Gastrocnemius medialis (tissue), 4 donors: ENCODE data around the gene RNASE4.

Source experiments
- POLR2A ChIP-seq, 2 donors: fragments of 450-650 bp; IDR thresholded peaks; one replicate each; pipeline ENCODE4 v1.6.1; 2017; ENCODE audit warnings: antibody characterized with exemption in 2 of 2, mild to moderate bottlenecking in 2 of 2, moderate library complexity in 2 of 2
- TF ChIP-seq, protein P1 (sequence below), 5 experiments: fragments of 450-650 bp in 3 of 5; fragments of 200-600 bp in 2 of 5; sonication (generic) in 2 of 5; IDR thresholded peaks in 4 of 5; conservative IDR thresholded peaks in 1 of 5; 1 replicate in 4 of 5; 2 replicates in 1 of 5; pipeline ENCODE4 v1.5.1; 2016 to 2019; ENCODE audit warnings: antibody characterized with exemption in 5 of 5, mild to moderate bottlenecking in 3 of 5, moderate library complexity in 3 of 5

DNA sequence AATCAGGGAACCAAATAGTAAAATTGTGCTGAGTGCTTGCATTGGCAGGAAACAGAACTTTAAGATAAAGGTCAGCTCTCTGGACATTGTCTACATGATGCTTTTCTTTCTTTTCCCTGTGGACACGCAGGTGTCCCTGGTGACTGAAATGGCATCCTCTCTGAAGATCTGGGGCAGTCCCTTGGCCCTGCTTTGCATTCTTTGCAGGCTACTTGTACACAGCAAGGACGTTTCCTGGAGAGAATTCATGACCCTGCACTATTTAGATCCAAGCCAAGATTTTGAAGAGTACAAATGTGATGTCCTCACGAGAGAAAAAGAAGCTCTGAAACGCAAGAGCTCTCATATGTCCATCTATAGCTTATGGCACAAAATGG is 50.1 kb downstream of the RNASE4 start:
- TF ChIP-seq, protein P1, sequence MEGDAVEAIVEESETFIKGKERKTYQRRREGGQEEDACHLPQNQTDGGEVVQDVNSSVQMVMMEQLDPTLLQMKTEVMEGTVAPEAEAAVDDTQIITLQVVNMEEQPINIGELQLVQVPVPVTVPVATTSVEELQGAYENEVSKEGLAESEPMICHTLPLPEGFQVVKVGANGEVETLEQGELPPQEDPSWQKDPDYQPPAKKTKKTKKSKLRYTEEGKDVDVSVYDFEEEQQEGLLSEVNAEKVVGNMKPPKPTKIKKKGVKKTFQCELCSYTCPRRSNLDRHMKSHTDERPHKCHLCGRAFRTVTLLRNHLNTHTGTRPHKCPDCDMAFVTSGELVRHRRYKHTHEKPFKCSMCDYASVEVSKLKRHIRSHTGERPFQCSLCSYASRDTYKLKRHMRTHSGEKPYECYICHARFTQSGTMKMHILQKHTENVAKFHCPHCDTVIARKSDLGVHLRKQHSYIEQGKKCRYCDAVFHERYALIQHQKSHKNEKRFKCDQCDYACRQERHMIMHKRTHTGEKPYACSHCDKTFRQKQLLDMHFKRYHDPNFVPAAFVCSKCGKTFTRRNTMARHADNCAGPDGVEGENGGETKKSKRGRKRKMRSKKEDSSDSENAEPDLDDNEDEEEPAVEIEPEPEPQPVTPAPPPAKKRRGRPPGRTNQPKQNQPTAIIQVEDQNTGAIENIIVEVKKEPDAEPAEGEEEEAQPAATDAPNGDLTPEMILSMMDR (IDR thresholded peaks at IDR 0.05 in 4 of 5, conservative IDR thresholded peaks at IDR 0.05 in 1 of 5): no peak
- TF ChIP-seq POLR2A (IDR thresholded peaks at IDR 0.05): no peak
